Subcutaneous preadipocyte (primary cell): ENCODE data around the gene S100Z. TPM values are rescaled to one million over a fixed set of nuclear protein-coding genes. Genes with fewer than 3 reads are reported as not detected.

Source experiments
- small RNA-seq: library from RNA; depleted of rRNA; stranded (forward); fragments of <200 nt; gene quantifications from one replicate; pipeline ENCODE3, GENCODE V24; 2012
- total RNA-seq: library from RNA; depleted of rRNA; stranded (reverse); fragments of >200 nt; gene quantifications from 2 replicates; pipeline ENCODE4 v1.2.3, GENCODE V29; 2012

S100Z gene
- not detected in 2 replicates for total RNA-seq

GRCh38 chr5:76849419-76850291 is at the start of gene S100Z:
Gene S100Z, plus strand, starts transcription at chr5:76850014. Its CDS starts 25,346 bp downstream, at chr5:76875360.

DNA sequence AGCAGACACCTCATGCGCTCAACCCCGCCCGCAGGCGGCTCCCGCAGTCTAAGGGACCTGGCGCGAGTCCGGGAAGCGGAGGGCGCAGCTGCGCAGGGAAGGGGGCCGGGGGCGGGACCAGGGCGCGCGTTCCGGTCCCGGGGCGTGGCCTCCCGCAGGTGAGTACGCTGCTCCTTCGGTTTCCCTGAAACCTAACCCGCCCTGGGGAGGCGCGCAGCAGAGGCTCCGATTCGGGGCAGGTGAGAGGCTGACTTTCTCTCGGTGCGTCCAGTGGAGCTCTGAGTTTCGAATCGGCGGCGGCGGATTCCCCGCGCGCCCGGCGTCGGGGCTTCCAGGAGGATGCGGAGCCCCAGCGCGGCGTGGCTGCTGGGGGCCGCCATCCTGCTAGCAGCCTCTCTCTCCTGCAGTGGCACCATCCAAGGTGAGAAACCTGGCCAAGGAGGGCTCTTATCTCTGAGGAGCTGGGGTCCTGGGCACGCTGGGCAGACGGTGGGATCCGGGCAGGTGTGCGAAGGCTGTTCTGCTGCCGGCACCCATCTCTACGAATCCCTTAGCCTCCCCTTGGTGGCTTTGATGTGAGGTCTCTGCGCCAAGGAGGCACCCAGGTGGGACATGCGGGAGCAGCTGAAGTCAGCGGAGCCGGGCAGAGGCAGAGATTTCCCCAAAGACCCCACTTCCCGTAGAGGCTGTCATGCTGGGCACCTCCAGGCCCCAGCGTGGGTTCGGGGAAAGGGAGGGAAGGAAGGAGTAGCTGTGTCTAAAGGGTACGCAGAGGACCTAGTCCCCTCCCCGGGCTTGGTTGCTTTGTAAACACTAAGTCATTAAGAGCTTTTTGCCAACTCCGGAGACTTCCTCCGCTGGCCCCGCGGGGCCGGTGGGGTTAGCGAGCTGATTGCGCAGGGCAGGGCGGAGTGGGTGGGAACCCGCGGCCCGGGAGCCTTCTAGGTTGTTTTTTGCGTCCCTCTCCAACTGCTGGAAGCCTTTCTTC is 30.7 kb upstream of the S100Z start, which contains the start of gene F2RL1:
Gene F2RL1 (plus strand): TSS at position 187 of the 988 bp plus-strand sequence. CDS start 153 bp downstream, at position 340.

DNA sequence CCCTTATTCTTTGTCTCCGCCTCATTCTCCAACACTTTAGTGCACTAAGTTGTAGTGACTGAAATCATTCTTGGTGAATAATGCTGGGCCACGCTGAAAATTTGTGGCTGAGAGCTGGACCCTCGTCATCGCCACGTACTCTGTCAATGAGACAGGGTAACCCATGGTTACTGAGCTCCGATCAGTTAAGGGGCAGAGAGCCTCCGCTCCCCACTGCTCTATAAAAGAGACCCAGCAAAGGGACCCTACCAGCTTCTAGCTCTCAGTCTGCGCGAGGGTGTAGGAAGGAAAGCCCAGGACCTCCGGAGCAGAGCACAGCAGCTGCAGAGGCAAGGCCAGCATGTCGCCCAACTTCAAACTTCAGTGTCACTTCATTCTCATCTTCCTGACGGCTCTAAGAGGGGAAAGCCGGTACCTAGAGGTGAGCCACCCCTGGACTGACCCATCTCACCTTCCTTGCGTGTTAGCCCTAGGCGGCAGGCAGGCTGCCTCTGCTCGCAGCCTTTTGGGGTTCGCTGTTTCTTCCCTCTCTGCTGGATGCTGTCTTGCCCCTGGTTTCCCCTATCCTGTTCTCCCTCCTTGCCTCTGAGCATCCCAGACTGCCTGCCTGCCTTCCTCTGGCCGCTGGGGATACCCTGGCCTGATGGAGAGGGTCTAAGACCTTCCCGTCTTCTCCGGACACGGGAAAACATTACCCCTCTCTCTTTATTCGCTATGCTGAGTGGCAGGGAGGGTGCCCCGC is 103.2 kb downstream of the S100Z start, which contains the start of gene CRHBP:
Gene CRHBP (plus strand): TSS at position 251 of the 742 bp plus-strand sequence. CDS start 90 bp downstream, at position 341.

Small RNA genes within 50 kb of the gene (small RNA-seq; reads per million reads assigned to genes)
- gene RN7SL208P (not detected), gene RNU6ATAC36P (not detected)

Other genes starting within 250 kb of the S100Z start
- gene F2RL2, start 226.6 kb upstream of the S100Z start, total RNA-seq, result 0.37 and 0.78 TPM in 2 replicates
- gene F2R, start 133.9 kb upstream of the S100Z start, total RNA-seq, result 63.9 and 123 TPM in 2 replicates
- gene F2RL1, start 31.0 kb upstream of the S100Z start, total RNA-seq, result 2.9 and 3.1 TPM in 2 replicates
- 0.73 TPM in 1 of 2 replicates, not detected in the other for gene CRHBP, start 103.0 kb downstream of the S100Z start, total RNA-seq
- 17.3 and 19.7 TPM in 2 replicates for gene AGGF1, start 180.4 kb downstream of the S100Z start, total RNA-seq
- 0.20 and 0.73 TPM in 2 replicates for gene ZBED3, start 237.3 kb downstream of the S100Z start, total RNA-seq